Stimulated activated CD8-positive, alpha-beta memory T cell treated with anti-CD3 and anti-CD28 coated beads, Interleukin-12 subunit alpha, Interleukin-12 subunit beta, amount 100 ng/mL, for 24 hours (primary cell): ENCODE measurements around the gene TMEM174.

Experiments
- DNase-seq: peaks from one replicate; pipeline ENCODE4 v3.0.0-alpha.2; 2020; ENCODE audit errors: extremely low read depth

Gene TMEM174

GRCh38 chr5:73222173-73222572, 49.2 kb downstream of the TMEM174 start:
- DNase-seq = no peak
